ENCODE results near the gene SLC34A3. TPM values are rescaled to one million over a fixed set of nuclear protein-coding genes. Genes with fewer than 3 reads are reported as not detected.

SLC34A3 gene
- total RNA-seq, 1 donor from 2014 or later = 0.09 TPM

DNA sequence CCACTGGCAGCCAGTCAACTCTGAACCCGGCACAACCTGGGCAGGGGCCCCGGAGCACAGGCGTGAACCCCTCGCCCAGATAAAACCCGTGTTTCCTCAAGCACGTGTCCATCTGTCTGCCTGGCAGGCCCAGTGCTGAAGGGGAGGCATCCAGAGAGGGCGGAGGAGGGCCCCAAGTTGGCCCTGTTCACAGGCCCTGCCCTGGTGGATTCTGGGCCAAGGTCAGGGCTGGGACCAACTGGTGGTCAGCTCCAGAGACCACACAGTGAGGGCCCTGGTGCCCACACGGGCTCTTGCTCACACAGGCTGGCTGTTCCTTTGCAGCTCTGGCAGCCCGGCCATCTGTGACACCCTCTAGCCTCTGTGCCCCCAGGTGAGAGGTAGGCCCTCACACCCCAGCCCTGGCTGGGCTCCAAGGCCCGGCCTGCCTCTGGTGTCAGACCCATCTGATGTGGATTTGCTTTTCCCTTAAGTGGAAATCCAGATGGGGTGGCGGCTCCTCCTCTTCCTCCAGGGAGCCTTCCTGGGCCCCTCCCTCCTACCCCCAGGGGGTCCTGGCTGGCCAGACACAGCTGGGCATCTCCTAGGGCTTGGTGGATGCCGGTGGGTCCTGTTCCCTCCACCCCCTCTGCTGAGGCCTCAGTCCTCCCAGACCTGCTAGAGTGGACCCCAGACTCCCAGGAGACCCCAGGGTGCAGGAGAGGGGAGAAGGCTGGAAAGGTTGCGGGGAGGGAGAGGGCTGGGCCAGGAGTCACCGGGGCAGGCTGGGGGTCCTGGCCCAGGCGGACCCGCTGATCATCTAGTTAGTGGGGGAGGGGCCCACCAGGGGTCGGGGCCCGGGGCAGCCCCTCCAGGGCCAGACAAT lies 19.9 kb downstream of the SLC34A3 start:
- peaks cover 2% of the 10 kb centered on the region for H4K20me1 ChIP-seq (ENCODE audit: insufficient read depth, low read length)
- Mint-ChIP-seq H3K27ac (ENCODE audit: unreplicated experiment) (no peak overlapping the region), H3K4me1 (ENCODE audit: low read depth, unreplicated experiment) (peaks cover 2% of the 10 kb centered on the region), H3K9me3 (ENCODE audit: unreplicated experiment) (no peaks in the 10 kb centered on the region), H3K36me3 (ENCODE audit: low read depth, unreplicated experiment) (no peaks in the 10 kb centered on the region), H3K27me3 (ENCODE audit: low read depth, unreplicated experiment) (peaks cover 6% of the 10 kb centered on the region), H3K4me3 (ENCODE audit: unreplicated experiment) (no peak overlapping the region)
- H3K9me3 ChIP-seq (ENCODE audit: insufficient read depth, low read depth, low read length) = no peaks in the 10 kb centered on the region
- no peaks in the 10 kb centered on the region for H3K36me3 ChIP-seq (ENCODE audit: insufficient read depth, low read length)
- peaks cover 9% of the 10 kb centered on the region for H3K79me2 ChIP-seq (ENCODE audit: insufficient read depth, low read length)
- FAIRE-seq (no peak), DNase-seq (ENCODE audit: low read depth) (no peak)
- H3K9ac ChIP-seq (ENCODE audit: low read length) = no peak overlapping the region
- H3K4me3 ChIP-seq (ENCODE audit: insufficient read depth, low read depth, low read length) = no peak overlapping the region
- H2AFZ ChIP-seq (ENCODE audit: low read depth, low read length) = no peak overlapping the region
- peaks cover 10% of the 10 kb centered on the region for H3K4me1 ChIP-seq (ENCODE audit: insufficient read depth, low read length)
- TF ChIP-seq EZH2 (IDR thresholded peaks at IDR 0.05; ENCODE audit: insufficient read depth, low read length) (no peak), CTCF (IDR thresholded peaks at IDR 0.05; ENCODE audit: insufficient read depth, low read depth, low read length) (no peak)
- H3K27ac ChIP-seq (ENCODE audit: low read depth, low read length) = no peak overlapping the region
- H3K4me2 ChIP-seq (ENCODE audit: low read length) = no peak overlapping the region
- H3K27me3 ChIP-seq (ENCODE audit: insufficient read depth, low read length) = no peaks in the 10 kb centered on the region

DNA sequence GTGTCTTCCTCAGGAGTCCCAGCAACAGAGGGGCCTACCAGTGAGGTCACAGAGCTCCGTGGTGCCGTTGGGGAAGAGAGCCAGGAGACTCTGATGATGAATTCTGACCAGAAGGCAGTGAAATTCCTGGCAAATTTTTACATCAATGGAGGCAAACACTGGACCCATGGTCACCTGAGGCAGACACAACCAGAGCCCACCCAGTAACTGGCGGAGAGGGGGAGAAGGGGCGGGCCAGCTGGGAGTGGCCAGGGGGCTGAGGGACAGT lies 20.4 kb downstream of the SLC34A3 start, which contains the start of gene STPG3:
Gene STPG3, plus strand, starts transcription at position 93 of the 268 bp plus-strand sequence. Its CDS starts 1 bp downstream, at position 94.
- H3K4me3 Mint-ChIP-seq (ENCODE audit: unreplicated experiment) = no peak within 1 kb of the TSS
- TF ChIP-seq EZH2 (IDR thresholded peaks at IDR 0.05; ENCODE audit: insufficient read depth, low read length) (no peak), CTCF (IDR thresholded peaks at IDR 0.05; ENCODE audit: insufficient read depth, low read depth, low read length) (no peak)

More for the DNA sequence above, 20.4 kb downstream of the SLC34A3 start, which contains the start of gene STPG3:
- Histone ChIP-seq H4K20me1 (ENCODE audit: insufficient read depth, low read length) (peaks cover 7% of the 10 kb centered on the region), H3K27me3 (ENCODE audit: insufficient read depth, low read length) (no peaks in the 10 kb centered on the region), H2AFZ (ENCODE audit: low read depth, low read length) (no peak within 1 kb of the TSS), H3K9me3 (ENCODE audit: insufficient read depth, low read depth, low read length) (no peaks in the 10 kb centered on the region), H3K4me2 (ENCODE audit: low read length) (no peak within 1 kb of the TSS), H3K36me3 (ENCODE audit: insufficient read depth, low read length) (no peaks in the 10 kb centered on the region), H3K4me1 (ENCODE audit: insufficient read depth, low read length) (peaks cover 14% of the 10 kb centered on the region), H3K27ac (ENCODE audit: low read depth, low read length) (no peak within 1 kb of the TSS), H3K4me3 (ENCODE audit: insufficient read depth, low read depth, low read length) (no peak within 1 kb of the TSS), H3K9ac (ENCODE audit: low read length) (no peak within 1 kb of the TSS), H3K79me2 (ENCODE audit: insufficient read depth, low read length) (peaks cover 14% of the 10 kb centered on the region)
- H3K36me3 Mint-ChIP-seq (ENCODE audit: low read depth, unreplicated experiment) = no peaks in the 10 kb centered on the region
- no peak for DNase-seq (ENCODE audit: low read depth)
- peaks cover 2% of the 10 kb centered on the region for H3K4me1 Mint-ChIP-seq (ENCODE audit: low read depth, unreplicated experiment)
- H3K27ac Mint-ChIP-seq (ENCODE audit: unreplicated experiment) = no peak within 1 kb of the TSS
- no peaks in the 10 kb centered on the region for H3K9me3 Mint-ChIP-seq (ENCODE audit: unreplicated experiment)
- no peak for FAIRE-seq
- peaks cover 6% of the 10 kb centered on the region for H3K27me3 Mint-ChIP-seq (ENCODE audit: low read depth, unreplicated experiment)
